Upper lobe of left lung (tissue), 6 donors: ENCODE measurements around the gene CABLES1. TPM values are rescaled to one million over a fixed set of nuclear protein-coding genes. Genes with fewer than 3 reads are reported as not detected.
A peak's percentile ranks its signal among the peaks of the same experiment; 100 is the strongest.

Experiments
- ATAC-seq, 2 donors: fragments of 200-7000 bp; cut with Tn5 transposase; one replicate each; pipeline ENCODE4 v1.9.1; 2022; ENCODE audit warnings: mild to moderate bottlenecking in 2 of 2, moderate library complexity in 2 of 2; ENCODE audit not compliant: low FRiP score in 2 of 2
- DNase-seq, 2 donors: peaks; one replicate each; pipeline ENCODE4 v3.0.0-alpha.2; 2019 to 2020
- H3K27ac ChIP-seq, 4 donors: fragments of 200-600 bp; sonication (generic); one replicate each; pipeline ENCODE4 v1.5.1; 2016 to 2019
- H3K27me3 ChIP-seq, 4 donors: fragments of 200-600 bp; sonication (generic); one replicate each; pipeline ENCODE4 v1.5.1; 2017 to 2019
- H3K36me3 ChIP-seq, 4 donors: fragments of 200-600 bp; sonication (generic); one replicate each; pipeline ENCODE4 v1.5.1; 2016 to 2019
- H3K4me1 ChIP-seq, 4 donors: fragments of 200-600 bp; sonication (generic); one replicate each; pipeline ENCODE4 v1.5.1; 2018 to 2019
- H3K4me3 ChIP-seq, 4 donors: fragments of 200-600 bp; sonication (generic); one replicate each; pipeline ENCODE4 v1.5.1; 2017 to 2019; ENCODE audit warnings: mild to moderate bottlenecking in 2 of 4, moderate library complexity in 1 of 4
- H3K9me3 ChIP-seq, 4 donors: fragments of 200-600 bp; sonication (generic); one replicate each; pipeline ENCODE4 v1.5.1; 2018 to 2019
- EP300 ChIP-seq, 4 donors: sonication (generic); formaldehyde crosslinking; IDR thresholded peaks; one replicate each; pipeline ENCODE4 v1.5.1; 2017; ENCODE audit warnings: antibody characterized with exemption in 4 of 4, control low read depth in 2 of 4
- POLR2A ChIP-seq, 4 donors: fragments of 450-650 bp; IDR thresholded peaks; one replicate each; pipeline ENCODE4 v1.5.1; 2016 to 2017; ENCODE audit warnings: antibody characterized with exemption in 4 of 4, mild to moderate bottlenecking in 2 of 4
- POLR2AphosphoS5 ChIP-seq, 2 donors: sonication (generic); formaldehyde crosslinking; IDR thresholded peaks; one replicate each; pipeline ENCODE4 v1.5.1; 2017; ENCODE audit warnings: antibody characterized with exemption in 2 of 2
- WGBS, 2 donors: methylation state at CpG; one replicate each; pipeline ENCODE4 v1.1.5; 2017 to 2018; 5-methylcytosine and 5-hydroxymethylcytosine counted together
- total RNA-seq, 6 donors: library from RNA; depleted of rRNA in 4 of 6; stranded (reverse); fragments of >200 nt in 4 of 6; gene quantifications; one replicate each; pipeline versions ENCODE4 v1.1.0 to v1.2.1, GENCODE V29; 2016 to 2021
- TF ChIP-seq, protein P1 (sequence below), 6 experiments: fragments of 450-650 bp in 4 of 6; fragments of 200-600 bp in 2 of 6; sonication (generic) in 2 of 6; IDR thresholded peaks; one replicate each; pipeline ENCODE4 v1.5.1; 2016 to 2019; ENCODE audit warnings: antibody characterized with exemption in 6 of 6
- donor health status: DM: no; HTN: no; CAD: no; lungs with moderate emphysema.
- donor health status: DM: no; HTN: yes; CAD: no; lungs with severe emphysema.

Gene CABLES1
- total RNA-seq, 6 donors from 2014 or later, result 24.6 to 63.9 (median 40.9) TPM

DNA sequence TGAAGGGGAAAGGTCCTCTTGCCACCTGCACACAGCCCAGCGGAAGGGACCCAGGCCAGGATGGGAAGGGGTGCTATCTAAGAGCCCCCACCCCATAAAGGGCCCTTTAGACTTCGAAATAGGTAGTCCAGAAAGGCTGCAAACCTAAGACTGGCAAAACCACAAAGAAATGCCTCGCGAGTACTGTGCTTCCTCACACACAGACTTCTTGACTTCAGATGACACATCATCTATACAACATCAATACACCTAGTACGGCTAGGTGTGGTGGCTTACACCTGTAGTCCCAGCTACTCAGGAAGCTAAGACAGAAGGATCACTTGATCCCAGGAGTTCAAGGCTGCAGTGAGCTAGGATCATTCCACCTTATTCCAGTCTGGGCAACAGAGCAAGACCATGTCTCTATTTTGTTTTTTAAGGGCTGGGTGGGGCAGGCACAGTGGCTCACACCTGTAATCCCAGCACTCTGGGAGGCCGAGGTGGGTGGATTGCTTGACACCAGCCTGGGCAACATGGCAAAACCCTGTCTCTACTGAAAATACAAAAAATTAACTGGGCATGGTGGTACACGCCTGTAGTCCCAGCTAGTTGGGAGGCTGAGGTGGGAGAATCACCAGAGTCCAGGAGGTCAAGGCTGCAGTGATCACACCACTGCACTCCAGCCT, 125.8 kb downstream of the CABLES1 start:
- ATAC-seq (no peak), DNase-seq (no peak)
- 63 to 75% methylated on average over 7 of the region's 7 CpGs for WGBS, 2 donors

DNA sequence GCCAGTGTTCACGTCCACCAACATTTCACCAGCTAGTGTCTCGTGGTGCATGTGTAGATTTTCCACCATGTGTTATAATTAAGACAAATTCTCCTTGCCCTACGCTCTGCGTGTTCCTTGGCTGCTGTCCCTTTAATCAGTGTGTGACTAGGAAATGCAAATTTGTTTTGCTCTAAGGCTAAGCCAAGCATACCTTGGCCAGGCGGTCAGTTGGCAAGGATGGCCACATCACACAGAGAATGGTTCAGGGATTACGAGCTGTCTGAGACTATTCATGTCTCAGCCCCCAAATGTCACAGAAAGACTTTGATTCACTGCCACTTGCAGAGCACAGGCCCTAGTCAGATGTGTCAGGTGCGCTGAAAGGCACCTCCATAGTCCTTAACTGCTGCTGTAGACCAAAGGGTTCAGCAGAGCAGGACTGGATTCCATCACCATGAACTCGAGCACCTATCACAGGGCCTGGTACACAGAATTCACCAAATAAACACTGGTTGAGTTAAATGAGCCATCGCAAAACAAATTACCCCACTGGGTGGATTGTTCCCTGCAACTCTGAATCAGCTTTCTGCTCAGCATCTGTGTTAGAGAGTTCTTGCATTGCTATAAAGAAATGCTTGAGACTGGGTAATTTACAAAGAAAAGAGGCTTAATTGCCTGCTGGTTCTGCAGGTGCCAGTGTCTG, 128.4 kb downstream of the CABLES1 start:
- Histone ChIP-seq H3K4me3 (no peak overlapping the region), H3K27me3 (no peaks in the 10 kb centered on the region), H3K9me3 (no peaks in the 10 kb centered on the region), H3K27ac (no peak overlapping the region), H3K36me3 (no peaks in the 10 kb centered on the region), H3K4me1 (peaks cover 25 to 28% (median 27%) of the 10 kb centered on the region in 4 donors)
- TF ChIP-seq EP300 (IDR thresholded peaks at IDR 0.05), result no peak
- TF ChIP-seq POLR2A (IDR thresholded peaks at IDR 0.05), result no peak
- TF ChIP-seq POLR2AphosphoS5 (IDR thresholded peaks at IDR 0.05), result no peak
- TF ChIP-seq, protein P1, sequence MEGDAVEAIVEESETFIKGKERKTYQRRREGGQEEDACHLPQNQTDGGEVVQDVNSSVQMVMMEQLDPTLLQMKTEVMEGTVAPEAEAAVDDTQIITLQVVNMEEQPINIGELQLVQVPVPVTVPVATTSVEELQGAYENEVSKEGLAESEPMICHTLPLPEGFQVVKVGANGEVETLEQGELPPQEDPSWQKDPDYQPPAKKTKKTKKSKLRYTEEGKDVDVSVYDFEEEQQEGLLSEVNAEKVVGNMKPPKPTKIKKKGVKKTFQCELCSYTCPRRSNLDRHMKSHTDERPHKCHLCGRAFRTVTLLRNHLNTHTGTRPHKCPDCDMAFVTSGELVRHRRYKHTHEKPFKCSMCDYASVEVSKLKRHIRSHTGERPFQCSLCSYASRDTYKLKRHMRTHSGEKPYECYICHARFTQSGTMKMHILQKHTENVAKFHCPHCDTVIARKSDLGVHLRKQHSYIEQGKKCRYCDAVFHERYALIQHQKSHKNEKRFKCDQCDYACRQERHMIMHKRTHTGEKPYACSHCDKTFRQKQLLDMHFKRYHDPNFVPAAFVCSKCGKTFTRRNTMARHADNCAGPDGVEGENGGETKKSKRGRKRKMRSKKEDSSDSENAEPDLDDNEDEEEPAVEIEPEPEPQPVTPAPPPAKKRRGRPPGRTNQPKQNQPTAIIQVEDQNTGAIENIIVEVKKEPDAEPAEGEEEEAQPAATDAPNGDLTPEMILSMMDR (IDR thresholded peaks at IDR 0.05), result no peak
- no peak for DNase-seq
- ATAC-seq, result no peak
- WGBS, 2 donors, result 89 to 92% methylated on average over 8 to 9 of the region's 9 CpGs

More for the DNA sequence above, 125.8 kb downstream of the CABLES1 start:
- Histone ChIP-seq H3K27ac (peak overlapping the region; percentile 85 to 92 (median 88)), H3K4me1 (peaks cover 40 to 46% (median 43%) of the 10 kb centered on the region in 4 donors), H3K4me3 (no peak overlapping the region), H3K36me3 (peaks cover 0 to 6% (median 0%) of the 10 kb centered on the region in 4 donors), H3K27me3 (no peaks in the 10 kb centered on the region), H3K9me3 (no peaks in the 10 kb centered on the region)
- TF ChIP-seq POLR2A (IDR thresholded peaks at IDR 0.05), result no peak
- TF ChIP-seq, protein P1 (IDR thresholded peaks at IDR 0.05), result no peak
- no peak for TF ChIP-seq EP300 (IDR thresholded peaks at IDR 0.05)
- TF ChIP-seq POLR2AphosphoS5 (IDR thresholded peaks at IDR 0.05), result no peak

DNA sequence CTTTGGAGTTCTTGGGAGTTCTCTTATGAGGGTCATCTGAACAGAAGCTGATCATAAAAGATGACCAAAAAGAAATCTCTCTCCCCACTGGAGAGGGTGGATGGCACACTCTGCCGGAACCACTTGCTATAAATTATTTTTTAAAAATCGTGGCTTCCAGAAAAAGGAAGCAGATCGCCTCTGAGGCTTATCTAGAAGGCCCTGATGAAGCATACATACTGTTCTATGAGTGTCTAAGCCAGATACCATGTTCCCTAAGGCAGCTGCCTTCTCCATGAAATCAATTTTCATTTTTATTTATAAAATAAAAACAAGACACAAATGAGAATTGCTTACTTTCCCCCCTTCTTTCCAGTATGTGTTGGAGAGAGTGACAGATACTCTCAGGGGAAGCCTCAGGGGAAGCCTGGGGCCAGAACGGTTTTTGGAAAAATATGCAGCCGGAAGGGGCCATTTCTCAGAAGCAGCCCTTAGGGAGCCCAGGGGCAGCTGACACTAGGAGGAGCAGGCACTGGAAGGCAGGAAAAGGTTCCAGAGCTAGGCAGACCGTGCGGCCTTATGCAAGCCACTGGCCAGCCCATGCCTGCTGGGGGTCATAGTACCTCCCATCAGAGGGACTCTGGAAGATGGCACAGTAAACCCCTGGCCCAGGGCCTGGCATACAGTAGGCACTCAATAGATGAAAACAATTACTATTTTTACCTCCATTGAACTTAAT, 130.6 kb downstream of the CABLES1 start:
- DNase-seq (no peak), ATAC-seq (no peak)
- Histone ChIP-seq H3K9me3 (peaks cover 0 to 15% (median 6%) of the 10 kb centered on the region in 4 donors), H3K27me3 (no peaks in the 10 kb centered on the region), H3K27ac (no peak overlapping the region), H3K4me3 (no peak overlapping the region), H3K4me1 (peaks cover 4 to 6% (median 5%) of the 10 kb centered on the region in 4 donors), H3K36me3 (no peaks in the 10 kb centered on the region)
- no peak for TF ChIP-seq EP300 (IDR thresholded peaks at IDR 0.05)
- 74 to 78% methylated on average over 7 of the region's 7 CpGs for WGBS, 2 donors

DNA sequence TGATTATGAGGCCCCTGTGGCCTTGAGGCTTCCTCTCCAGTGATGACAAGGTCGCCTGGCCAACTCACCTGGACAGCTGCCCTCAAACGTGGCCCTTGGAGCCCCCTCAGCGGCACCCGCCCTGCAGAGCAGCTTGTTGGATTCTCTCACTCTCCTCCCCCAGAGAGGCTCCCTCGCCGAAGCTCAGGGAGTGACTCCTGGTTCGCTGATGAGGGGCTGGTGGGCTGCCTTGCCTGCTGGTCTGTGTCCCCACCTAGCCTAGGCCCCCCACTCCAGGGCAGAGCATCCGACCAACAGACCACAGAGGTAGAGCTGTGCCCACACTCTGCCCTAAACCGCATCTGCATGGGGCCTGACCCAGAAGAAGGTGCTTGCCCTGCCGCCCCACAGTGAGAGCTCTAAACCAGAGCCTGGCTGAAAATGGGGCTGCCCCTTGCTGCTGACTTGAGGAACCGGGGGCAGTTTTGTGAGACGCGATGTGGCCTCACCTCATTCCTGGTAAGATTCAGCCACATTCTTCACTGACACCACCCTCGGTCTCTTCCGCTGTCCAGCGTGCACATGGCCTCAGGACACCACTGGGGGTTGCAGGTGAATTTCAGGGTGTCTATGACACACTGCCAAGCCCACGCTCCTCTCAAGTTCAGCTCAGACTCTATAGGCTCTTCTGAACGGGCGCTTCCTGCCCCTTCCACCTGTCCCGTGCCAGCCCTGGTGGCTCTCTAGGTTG, 131.6 kb downstream of the CABLES1 start:
- no peaks in the 10 kb centered on the region for H3K4me1 ChIP-seq
- H3K27ac ChIP-seq, result no peak overlapping the region
- no peaks in the 10 kb centered on the region for H3K27me3 ChIP-seq
- TF ChIP-seq EP300 (IDR thresholded peaks at IDR 0.05) (no peak), POLR2A (IDR thresholded peaks at IDR 0.05) (no peak), POLR2AphosphoS5 (IDR thresholded peaks at IDR 0.05) (no peak)
- TF ChIP-seq, protein P1 (IDR thresholded peaks at IDR 0.05), result no peak
- DNase-seq (peak in 1 of 2 donors; percentile 51), ATAC-seq (no peak)
- WGBS, 2 donors, result 87 to 90% methylated on average over 18 to 20 of the region's 20 CpGs
- peaks cover 0 to 15% (median 6%) of the 10 kb centered on the region in 4 donors for H3K9me3 ChIP-seq
- no peak overlapping the region for H3K4me3 ChIP-seq
- H3K36me3 ChIP-seq, result no peaks in the 10 kb centered on the region

DNA sequence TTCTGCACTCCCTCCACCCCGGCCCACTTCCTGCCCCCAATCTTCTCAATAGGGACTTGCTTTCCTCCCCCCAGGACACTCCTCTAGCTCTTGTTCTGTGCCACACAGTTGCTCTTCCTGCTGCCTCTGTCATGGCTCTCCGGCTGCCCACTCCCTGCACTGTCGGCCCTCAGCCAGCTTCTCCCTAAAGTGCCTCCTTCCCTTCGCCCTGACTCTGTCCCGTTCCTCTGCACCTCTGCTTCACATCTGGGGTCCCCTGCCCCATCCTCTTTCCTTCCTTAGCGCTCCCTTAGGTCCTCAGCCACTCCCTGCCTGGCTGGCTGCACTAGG, 132.1 kb downstream of the CABLES1 start:
- ATAC-seq (no peak), DNase-seq (no peak)
- no peak overlapping the region for H3K4me3 ChIP-seq
- no peak overlapping the region for H3K27ac ChIP-seq
- WGBS, 2 donors, result 83 to 89% methylated on average over 6 of the region's 6 CpGs
- no peak for TF ChIP-seq EP300 (IDR thresholded peaks at IDR 0.05)
- TF ChIP-seq POLR2AphosphoS5 (IDR thresholded peaks at IDR 0.05), result no peak
- TF ChIP-seq POLR2A (IDR thresholded peaks at IDR 0.05), result no peak
- TF ChIP-seq, protein P1 (IDR thresholded peaks at IDR 0.05), result no peak
- H3K9me3 ChIP-seq, result peaks cover 0 to 15% (median 6%) of the 10 kb centered on the region in 4 donors
- no peaks in the 10 kb centered on the region for H3K4me1 ChIP-seq
- H3K27me3 ChIP-seq, result no peaks in the 10 kb centered on the region
- H3K36me3 ChIP-seq, result no peaks in the 10 kb centered on the region
